ENCODE data around the gene GULP1.

Gene GULP1

DNA sequence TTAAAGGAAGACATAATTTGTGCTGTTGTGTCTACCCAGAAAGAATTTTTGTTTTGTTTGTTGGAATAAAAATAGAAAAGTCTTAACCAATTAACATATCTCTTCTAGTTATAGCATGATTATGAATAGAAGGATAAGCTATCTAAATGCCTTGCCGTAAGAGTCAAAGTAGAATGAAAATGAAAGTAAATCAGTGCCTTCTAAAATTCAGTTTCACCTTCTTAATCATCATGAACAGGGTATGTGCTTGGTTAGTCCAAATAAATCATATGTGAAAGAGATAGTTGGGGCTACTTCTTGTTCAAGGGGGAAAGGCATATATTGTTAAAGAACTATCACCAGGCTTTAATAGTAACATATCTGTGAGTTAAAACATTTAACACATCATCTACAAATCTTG, 91.5 kb downstream of the GULP1 start:
- TF ChIP-seq PPARA (CRISPR knock-in tag; IDR thresholded peaks at IDR 0.05; ENCODE audit: borderline replicate concordance) (no peak), ZFP3 (CRISPR knock-in tag; IDR thresholded peaks at IDR 0.05) (no peak), ISL1 (CRISPR knock-in tag; IDR thresholded peaks at IDR 0.05) (no peak), RARB (CRISPR knock-in tag; IDR thresholded peaks at IDR 0.05) (no peak), ZFP30 (CRISPR knock-in tag; IDR thresholded peaks at IDR 0.05) (no peak), ARNTL (CRISPR knock-in tag; IDR thresholded peaks at IDR 0.05; ENCODE audit: borderline replicate concordance, low read depth) (no peak)
- TF ChIP-seq, protein P1, sequence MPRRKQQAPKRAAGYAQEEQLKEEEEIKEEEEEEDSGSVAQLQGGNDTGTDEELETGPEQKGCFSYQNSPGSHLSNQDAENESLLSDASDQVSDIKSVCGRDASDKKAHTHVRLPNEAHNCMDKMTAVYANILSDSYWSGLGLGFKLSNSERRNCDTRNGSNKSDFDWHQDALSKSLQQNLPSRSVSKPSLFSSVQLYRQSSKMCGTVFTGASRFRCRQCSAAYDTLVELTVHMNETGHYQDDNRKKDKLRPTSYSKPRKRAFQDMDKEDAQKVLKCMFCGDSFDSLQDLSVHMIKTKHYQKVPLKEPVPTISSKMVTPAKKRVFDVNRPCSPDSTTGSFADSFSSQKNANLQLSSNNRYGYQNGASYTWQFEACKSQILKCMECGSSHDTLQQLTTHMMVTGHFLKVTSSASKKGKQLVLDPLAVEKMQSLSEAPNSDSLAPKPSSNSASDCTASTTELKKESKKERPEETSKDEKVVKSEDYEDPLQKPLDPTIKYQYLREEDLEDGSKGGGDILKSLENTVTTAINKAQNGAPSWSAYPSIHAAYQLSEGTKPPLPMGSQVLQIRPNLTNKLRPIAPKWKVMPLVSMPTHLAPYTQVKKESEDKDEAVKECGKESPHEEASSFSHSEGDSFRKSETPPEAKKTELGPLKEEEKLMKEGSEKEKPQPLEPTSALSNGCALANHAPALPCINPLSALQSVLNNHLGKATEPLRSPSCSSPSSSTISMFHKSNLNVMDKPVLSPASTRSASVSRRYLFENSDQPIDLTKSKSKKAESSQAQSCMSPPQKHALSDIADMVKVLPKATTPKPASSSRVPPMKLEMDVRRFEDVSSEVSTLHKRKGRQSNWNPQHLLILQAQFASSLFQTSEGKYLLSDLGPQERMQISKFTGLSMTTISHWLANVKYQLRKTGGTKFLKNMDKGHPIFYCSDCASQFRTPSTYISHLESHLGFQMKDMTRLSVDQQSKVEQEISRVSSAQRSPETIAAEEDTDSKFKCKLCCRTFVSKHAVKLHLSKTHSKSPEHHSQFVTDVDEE (CRISPR knock-in tag; IDR thresholded peaks at IDR 0.05) = no peak
- no peak for ATAC-seq

DNA sequence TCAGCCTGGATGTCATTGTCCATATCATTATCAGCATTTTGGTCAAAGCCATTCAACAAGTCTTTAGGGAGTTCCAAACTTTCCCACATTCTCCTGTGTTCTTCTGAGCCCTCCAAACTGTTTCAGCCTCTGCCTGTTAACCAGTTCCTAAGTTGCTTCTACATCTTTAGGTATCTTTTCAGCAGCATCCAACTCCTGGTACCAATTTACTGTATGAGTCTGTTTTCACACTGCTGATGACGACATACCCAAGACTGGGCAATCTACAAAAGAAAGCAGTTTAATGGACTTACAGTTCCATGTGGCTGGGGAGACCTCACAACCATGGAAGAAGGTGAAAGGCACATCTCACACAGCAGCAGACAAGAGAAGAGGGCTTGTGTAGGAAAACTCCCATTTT, 94.2 kb downstream of the GULP1 start:
- TF ChIP-seq ESRRG (CRISPR knock-in tag; IDR thresholded peaks at IDR 0.05) = no peak
- no peak for ATAC-seq

DNA sequence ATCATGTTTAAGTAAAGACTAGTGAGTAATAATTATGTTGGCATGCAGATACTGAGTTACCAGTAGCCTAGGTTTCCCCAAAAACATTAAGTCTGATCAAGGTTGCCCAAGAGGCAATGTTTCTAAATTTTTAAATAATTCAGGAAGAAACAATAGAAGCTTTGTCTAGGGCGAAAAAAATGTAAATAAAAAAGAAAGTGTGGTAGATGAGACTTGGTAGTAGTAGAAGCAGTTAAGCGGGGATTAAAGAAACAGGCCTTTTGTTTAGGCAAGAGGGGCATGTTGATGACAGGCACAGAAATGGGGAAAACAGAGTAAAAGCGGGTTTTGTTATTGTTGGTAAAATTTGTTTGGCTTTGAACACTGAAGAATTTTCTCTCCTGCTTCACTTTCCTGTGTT, 97.2 kb downstream of the GULP1 start:
- no peak for ATAC-seq
- TF ChIP-seq ZNF70 (CRISPR knock-in tag; IDR thresholded peaks at IDR 0.05) (no peak), PPARA (CRISPR knock-in tag; IDR thresholded peaks at IDR 0.05; ENCODE audit: borderline replicate concordance) (no peak), ISL1 (CRISPR knock-in tag; IDR thresholded peaks at IDR 0.05) (no peak), ZNF565 (CRISPR knock-in tag; conservative IDR thresholded peaks at IDR 0.05; ENCODE audit: low read depth) (no peak), ZC3H10 (CRISPR knock-in tag; IDR thresholded peaks at IDR 0.05) (no peak), RARB (CRISPR knock-in tag; IDR thresholded peaks at IDR 0.05) (no peak), ARNTL (CRISPR knock-in tag; IDR thresholded peaks at IDR 0.05; ENCODE audit: borderline replicate concordance, low read depth) (no peak), GLIS3 (CRISPR knock-in tag; IDR thresholded peaks at IDR 0.05) (no peak)
- TF ChIP-seq, protein P2, sequence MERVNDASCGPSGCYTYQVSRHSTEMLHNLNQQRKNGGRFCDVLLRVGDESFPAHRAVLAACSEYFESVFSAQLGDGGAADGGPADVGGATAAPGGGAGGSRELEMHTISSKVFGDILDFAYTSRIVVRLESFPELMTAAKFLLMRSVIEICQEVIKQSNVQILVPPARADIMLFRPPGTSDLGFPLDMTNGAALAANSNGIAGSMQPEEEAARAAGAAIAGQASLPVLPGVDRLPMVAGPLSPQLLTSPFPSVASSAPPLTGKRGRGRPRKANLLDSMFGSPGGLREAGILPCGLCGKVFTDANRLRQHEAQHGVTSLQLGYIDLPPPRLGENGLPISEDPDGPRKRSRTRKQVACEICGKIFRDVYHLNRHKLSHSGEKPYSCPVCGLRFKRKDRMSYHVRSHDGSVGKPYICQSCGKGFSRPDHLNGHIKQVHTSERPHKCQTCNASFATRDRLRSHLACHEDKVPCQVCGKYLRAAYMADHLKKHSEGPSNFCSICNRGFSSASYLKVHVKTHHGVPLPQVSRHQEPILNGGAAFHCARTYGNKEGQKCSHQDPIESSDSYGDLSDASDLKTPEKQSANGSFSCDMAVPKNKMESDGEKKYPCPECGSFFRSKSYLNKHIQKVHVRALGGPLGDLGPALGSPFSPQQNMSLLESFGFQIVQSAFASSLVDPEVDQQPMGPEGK (CRISPR knock-in tag; IDR thresholded peaks at IDR 0.05; ENCODE audit: borderline replicate concordance) = no peak
- TF ChIP-seq, protein P3, sequence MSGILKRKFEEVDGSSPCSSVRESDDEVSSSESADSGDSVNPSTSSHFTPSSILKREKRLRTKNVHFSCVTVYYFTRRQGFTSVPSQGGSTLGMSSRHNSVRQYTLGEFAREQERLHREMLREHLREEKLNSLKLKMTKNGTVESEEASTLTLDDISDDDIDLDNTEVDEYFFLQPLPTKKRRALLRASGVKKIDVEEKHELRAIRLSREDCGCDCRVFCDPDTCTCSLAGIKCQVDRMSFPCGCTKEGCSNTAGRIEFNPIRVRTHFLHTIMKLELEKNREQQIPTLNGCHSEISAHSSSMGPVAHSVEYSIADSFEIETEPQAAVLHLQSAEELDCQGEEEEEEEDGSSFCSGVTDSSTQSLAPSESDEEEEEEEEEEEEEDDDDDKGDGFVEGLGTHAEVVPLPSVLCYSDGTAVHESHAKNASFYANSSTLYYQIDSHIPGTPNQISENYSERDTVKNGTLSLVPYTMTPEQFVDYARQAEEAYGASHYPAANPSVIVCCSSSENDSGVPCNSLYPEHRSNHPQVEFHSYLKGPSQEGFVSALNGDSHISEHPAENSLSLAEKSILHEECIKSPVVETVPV (CRISPR knock-in tag; IDR thresholded peaks at IDR 0.05) = no peak

DNA sequence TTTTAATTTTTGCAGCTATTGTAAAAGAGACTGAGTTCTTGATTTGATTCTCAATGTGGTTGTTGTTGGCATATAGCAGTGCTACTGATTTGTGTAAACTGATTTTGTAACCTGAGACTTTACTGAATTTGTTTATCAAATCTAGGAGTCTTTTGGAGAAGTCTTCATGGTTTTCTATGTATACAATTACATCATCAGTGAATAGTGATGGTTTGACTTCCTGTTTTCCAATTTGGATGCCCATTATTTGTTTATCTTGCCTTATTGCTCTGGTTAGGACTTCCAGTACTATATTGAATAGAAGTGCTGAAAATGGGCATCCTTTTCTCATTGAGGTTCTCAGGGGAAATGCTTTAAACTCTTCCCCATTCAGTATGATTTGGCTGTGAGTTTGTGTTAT, 99.7 kb downstream of the GULP1 start:
- ATAC-seq = no peak
- TF ChIP-seq, protein P1 (CRISPR knock-in tag; IDR thresholded peaks at IDR 0.05) = no peak
- TF ChIP-seq, protein P3 (CRISPR knock-in tag; IDR thresholded peaks at IDR 0.05) = no peak
- no peak for TF ChIP-seq ZFP3 (CRISPR knock-in tag; IDR thresholded peaks at IDR 0.05)
- no peak for TF ChIP-seq ZFP30 (CRISPR knock-in tag; IDR thresholded peaks at IDR 0.05)
- TF ChIP-seq, protein P4, sequence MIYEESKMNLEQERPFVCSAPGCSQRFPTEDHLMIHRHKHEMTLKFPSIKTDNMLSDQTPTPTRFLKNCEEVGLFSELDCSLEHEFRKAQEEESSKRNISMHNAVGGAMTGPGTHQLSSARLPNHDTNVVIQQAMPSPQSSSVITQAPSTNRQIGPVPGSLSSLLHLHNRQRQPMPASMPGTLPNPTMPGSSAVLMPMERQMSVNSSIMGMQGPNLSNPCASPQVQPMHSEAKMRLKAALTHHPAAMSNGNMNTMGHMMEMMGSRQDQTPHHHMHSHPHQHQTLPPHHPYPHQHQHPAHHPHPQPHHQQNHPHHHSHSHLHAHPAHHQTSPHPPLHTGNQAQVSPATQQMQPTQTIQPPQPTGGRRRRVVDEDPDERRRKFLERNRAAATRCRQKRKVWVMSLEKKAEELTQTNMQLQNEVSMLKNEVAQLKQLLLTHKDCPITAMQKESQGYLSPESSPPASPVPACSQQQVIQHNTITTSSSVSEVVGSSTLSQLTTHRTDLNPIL (CRISPR knock-in tag; IDR thresholded peaks at IDR 0.05; ENCODE audit: low read depth) = no peak
- no peak for TF ChIP-seq PPARA (CRISPR knock-in tag; IDR thresholded peaks at IDR 0.05; ENCODE audit: borderline replicate concordance)
- no peak for TF ChIP-seq GLIS3 (CRISPR knock-in tag; IDR thresholded peaks at IDR 0.05)
- TF ChIP-seq ARNTL (CRISPR knock-in tag; IDR thresholded peaks at IDR 0.05; ENCODE audit: borderline replicate concordance, low read depth) = no peak
- TF ChIP-seq TCF4 (CRISPR knock-in tag; IDR thresholded peaks at IDR 0.05; ENCODE audit: borderline replicate concordance) = no peak
- TF ChIP-seq OSR1 (CRISPR knock-in tag; IDR thresholded peaks at IDR 0.05) = no peak
- no peak for TF ChIP-seq ZNF565 (CRISPR knock-in tag; conservative IDR thresholded peaks at IDR 0.05; ENCODE audit: low read depth)
- TF ChIP-seq SNAI2 (CRISPR knock-in tag; IDR thresholded peaks at IDR 0.05) = no peak
- no peak for TF ChIP-seq BACH2 (CRISPR knock-in tag; IDR thresholded peaks at IDR 0.05; ENCODE audit: borderline replicate concordance)
- no peak for TF ChIP-seq ZNF70 (CRISPR knock-in tag; IDR thresholded peaks at IDR 0.05)
- no peak for TF ChIP-seq ISL1 (CRISPR knock-in tag; IDR thresholded peaks at IDR 0.05)
